ENCODE data around the gene CBLL2. TPM values are rescaled to one million over a fixed set of nuclear protein-coding genes. Genes with fewer than 3 reads are reported as not detected.

CBLL2 gene
- not detected in 2 replicates for total RNA-seq (ENCODE audit: low replicate concordance)

DNA sequence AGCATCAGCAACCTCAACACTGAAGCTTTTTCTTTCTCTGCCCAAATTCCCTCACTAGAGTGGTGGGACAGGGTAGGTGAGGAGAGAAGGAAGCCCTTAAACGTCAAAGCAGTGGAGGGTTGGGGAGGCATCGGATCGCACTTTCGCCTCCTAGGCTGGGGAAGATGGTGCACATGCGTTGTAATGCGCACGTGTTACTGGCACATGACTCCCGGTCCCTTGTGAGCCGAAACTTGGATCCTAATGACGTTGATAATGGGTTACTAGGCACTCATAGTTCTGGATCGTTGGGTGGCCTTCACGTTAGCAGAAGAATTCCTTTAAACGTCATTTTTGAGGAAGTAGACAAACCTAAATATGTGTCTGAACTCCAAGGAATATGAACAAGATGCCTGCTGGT, at the start of gene CBLL2:
Gene CBLL2, plus strand, starts transcription at position 301 of the 400 bp plus-strand sequence. Its CDS starts 79 bp downstream, at position 380.

Other genes with a start within 250 kb of the CBLL2 start
- 0.08 and 1.2 TPM in 2 replicates for gene PHEX, start 240.6 kb upstream of the CBLL2 start, total RNA-seq (ENCODE audit: low replicate concordance)

Data from smooth muscle cell of the coronary artery (primary cell).